ENCODE data around the gene SLC29A1.

SLC29A1 gene

DNA sequence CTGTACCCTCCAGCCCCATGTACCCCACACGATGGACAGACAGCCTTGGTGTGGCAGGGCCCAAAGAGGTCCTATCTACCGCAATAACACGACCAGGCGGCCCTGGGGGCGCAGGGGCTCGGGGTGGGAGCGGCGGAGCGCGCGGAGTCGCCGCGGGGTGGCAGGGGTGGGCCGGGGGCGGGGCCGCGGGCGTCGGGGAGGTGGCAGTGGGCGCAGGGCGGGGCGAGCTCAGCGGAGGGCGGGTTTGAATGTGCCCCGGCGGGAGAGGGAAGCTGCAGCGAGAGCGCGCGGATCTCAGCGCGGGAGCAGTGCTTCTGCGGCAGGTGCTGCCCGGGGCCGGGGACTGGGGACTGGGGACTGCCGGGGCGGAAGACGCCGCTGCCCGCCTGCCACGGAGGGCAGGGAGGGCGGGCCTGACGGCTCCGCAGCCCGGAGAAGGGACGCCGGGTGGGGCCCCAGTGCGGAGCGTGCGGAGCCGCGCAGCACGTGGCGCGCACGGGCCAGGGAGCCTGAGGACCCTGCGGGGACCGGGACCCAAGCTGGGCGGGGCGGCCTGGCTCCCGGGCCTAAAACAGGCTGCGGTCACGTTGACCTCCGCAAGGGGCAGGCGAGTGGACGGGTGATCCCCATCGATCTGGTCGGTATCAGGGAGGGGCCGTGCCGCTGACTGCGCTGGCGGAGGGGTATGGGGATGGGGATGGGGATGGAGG lies at the start of gene SLC29A1:
SLC29A1 (plus strand) TSS at position 277 of the 710 bp plus-strand sequence. CDS start 3,719 bp downstream, outside the sequence.
- DNase-seq (ENCODE audit: low read depth), result peak; percentile 93
- peak within 1 kb of the TSS; percentile 94 for H3K4me3 ChIP-seq (ENCODE audit: low read depth, low read length)
- TF ChIP-seq MYC (IDR thresholded peaks at IDR 0.05; ENCODE audit: low read depth, low read length) (peak; percentile 64), POLR2A (IDR thresholded peaks at IDR 0.05; ENCODE audit: extremely low read depth, insufficient read length) (peak; percentile 81)
- TF ChIP-seq, protein P1, sequence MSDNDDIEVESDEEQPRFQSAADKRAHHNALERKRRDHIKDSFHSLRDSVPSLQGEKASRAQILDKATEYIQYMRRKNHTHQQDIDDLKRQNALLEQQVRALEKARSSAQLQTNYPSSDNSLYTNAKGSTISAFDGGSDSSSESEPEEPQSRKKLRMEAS (IDR thresholded peaks at IDR 0.05; ENCODE audit: low read depth, low read length), result peak; percentile 90
- TF ChIP-seq, protein P2, sequence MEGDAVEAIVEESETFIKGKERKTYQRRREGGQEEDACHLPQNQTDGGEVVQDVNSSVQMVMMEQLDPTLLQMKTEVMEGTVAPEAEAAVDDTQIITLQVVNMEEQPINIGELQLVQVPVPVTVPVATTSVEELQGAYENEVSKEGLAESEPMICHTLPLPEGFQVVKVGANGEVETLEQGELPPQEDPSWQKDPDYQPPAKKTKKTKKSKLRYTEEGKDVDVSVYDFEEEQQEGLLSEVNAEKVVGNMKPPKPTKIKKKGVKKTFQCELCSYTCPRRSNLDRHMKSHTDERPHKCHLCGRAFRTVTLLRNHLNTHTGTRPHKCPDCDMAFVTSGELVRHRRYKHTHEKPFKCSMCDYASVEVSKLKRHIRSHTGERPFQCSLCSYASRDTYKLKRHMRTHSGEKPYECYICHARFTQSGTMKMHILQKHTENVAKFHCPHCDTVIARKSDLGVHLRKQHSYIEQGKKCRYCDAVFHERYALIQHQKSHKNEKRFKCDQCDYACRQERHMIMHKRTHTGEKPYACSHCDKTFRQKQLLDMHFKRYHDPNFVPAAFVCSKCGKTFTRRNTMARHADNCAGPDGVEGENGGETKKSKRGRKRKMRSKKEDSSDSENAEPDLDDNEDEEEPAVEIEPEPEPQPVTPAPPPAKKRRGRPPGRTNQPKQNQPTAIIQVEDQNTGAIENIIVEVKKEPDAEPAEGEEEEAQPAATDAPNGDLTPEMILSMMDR (IDR thresholded peaks at IDR 0.05; ENCODE audit: low read depth, low read length), result no peak

DNA sequence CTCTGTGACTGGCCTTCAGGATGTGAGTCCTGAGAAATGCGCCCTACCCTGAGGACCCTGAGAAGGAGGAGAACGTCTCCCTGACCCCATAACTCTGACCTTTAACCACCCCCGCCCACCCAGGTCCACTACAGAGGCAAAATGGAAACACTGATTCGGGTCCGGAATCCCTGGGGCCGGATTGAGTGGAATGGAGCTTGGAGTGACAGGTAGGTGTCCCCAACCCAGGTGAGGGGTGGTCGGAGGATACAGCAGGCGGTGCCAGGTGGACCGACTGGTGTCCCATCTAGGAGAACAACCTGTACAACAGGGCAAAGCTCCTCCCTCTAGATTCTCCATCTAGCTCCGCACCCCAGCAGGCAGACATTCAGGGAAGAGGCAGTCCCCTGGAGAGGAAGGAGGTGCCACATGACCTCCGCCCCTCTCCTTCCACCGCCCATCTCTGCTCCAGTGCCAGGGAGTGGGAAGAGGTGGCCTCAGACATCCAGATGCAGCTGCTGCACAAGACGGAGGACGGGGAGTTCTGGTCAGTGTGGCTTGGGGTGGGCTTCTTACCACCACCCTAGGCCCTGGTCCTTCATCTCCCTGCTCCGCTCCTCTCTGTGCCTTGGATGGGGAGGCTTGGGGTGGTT lies 47.1 kb upstream of the SLC29A1 start:
- TF ChIP-seq MYC (IDR thresholded peaks at IDR 0.05; ENCODE audit: low read depth, low read length) (no peak), POLR2A (IDR thresholded peaks at IDR 0.05; ENCODE audit: extremely low read depth, insufficient read length) (no peak)
- TF ChIP-seq, protein P1 (IDR thresholded peaks at IDR 0.05; ENCODE audit: low read depth, low read length), result no peak
- TF ChIP-seq, protein P2 (IDR thresholded peaks at IDR 0.05; ENCODE audit: low read depth, low read length), result no peak
- peak overlapping the region; percentile 38 for H3K4me3 ChIP-seq (ENCODE audit: low read depth, low read length)
- no peak for DNase-seq (ENCODE audit: low read depth)

DNA sequence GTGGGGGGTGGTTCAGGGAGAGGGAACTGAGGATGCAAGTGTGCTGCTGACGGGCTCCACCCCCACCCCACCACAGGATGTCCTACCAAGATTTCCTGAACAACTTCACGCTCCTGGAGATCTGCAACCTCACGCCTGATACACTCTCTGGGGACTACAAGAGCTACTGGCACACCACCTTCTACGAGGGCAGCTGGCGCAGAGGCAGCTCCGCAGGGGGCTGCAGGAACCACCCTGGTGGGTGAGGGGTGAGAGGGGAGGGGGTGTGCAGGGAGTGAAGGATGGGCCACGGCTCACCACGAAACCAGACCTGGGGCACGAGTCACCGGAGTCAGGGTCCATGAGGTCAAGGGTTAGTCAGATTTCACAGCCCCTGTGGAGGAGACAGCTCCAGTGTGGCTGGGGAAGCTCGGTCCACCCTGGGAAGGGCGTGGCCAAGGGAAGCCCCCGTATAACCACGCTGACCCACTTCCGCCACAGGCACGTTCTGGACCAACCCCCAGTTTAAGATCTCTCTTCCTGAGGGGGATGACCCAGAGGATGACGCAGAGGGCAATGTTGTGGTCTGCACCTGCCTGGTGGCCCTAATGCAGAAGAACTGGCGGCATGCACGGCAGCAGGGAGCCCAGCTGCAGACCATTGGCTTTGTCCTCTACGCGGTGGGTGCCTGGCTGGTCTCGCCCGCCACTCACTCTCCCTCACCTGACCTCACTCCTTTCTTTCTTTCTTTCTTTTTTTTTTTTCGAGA lies 46.5 kb upstream of the SLC29A1 start:
- peak overlapping the region; percentile 38 for H3K4me3 ChIP-seq (ENCODE audit: low read depth, low read length)
- peak; percentile 45 for TF ChIP-seq MYC (IDR thresholded peaks at IDR 0.05; ENCODE audit: low read depth, low read length)
- TF ChIP-seq, protein P1 (IDR thresholded peaks at IDR 0.05; ENCODE audit: low read depth, low read length), result peak; percentile 67; the same call in 1 of the 2 replicates
- TF ChIP-seq, protein P2 (IDR thresholded peaks at IDR 0.05; ENCODE audit: low read depth, low read length), result no peak
- peak; percentile 87 for DNase-seq (ENCODE audit: low read depth)

DNA sequence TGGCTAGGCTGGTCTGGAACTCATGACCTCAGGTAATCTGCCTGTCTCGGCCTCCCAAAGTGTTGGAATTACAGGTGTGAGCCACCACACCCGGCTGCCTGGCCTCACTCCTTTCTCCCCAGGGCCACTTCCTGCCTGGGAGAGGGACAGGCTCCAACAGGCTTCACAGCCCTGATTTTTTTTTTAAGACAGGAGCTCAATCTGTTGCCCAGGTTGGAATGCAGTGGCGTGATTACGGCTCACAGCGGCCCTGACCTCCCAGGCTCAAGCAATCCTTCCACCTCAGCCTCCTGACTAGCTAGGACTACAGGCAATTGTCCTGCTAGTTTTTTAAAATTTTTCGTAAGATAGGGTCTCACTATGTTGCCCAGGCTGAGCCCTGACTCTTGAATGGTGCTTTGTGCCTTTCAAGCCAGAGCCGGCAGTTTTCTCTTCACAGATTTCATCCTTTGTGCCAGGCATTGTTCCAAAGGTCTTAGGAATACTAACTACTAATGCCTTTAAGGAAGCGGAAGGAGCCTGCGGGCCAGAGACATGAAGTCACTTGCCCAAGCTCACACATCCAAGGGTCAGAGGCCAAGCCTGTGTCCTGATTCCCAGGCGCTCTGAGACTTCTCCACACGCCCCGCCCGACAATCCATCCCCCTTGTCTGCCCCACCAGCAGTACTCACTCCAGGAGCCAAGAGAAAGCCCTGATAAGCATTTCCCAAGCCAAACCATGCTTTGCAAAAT lies 45.5 kb upstream of the SLC29A1 start:
- no peak for DNase-seq (ENCODE audit: low read depth)
- H3K4me3 ChIP-seq (ENCODE audit: low read depth, low read length), result no peak overlapping the region
- TF ChIP-seq MYC (IDR thresholded peaks at IDR 0.05; ENCODE audit: low read depth, low read length) (no peak), POLR2A (IDR thresholded peaks at IDR 0.05; ENCODE audit: extremely low read depth, insufficient read length) (no peak)
- TF ChIP-seq, protein P2 (IDR thresholded peaks at IDR 0.05; ENCODE audit: low read depth, low read length), result no peak
- TF ChIP-seq, protein P1 (IDR thresholded peaks at IDR 0.05; ENCODE audit: low read depth, low read length), result no peak

DNA sequence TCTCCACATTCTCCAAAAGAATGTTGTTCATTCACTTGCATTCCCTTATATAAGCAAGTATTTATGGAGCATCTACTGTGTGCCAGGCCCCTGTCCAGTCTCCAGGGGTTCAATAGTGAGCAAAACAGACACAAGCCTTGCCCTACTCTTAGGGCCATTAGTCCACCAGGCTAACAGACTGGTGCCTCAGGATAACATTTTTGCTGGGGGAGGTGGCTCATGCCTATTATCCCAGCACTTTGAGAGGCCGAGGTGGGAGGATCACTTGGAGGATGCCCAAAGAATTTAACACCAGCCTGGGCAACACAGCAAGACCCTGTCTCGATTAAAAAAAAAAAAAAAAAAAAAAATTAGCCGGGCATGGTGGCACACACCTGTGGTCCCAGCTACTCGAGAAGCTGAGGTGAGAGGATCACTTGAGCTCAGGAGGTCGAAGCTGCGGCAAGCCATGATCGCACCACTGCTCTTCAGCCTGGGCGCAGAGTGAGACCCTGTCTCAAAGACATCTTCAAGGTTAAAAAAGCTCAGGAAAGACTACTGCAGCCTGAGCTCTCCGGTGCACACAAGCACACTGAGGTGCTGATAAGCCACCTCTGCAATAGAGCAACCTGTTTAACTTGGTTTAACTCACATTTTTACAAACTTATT lies 44.8 kb upstream of the SLC29A1 start:
- no peak for DNase-seq (ENCODE audit: low read depth)
- H3K4me3 ChIP-seq (ENCODE audit: low read depth, low read length), result no peak overlapping the region
- no peak for TF ChIP-seq MYC (IDR thresholded peaks at IDR 0.05; ENCODE audit: low read depth, low read length)
- no peak for TF ChIP-seq POLR2A (IDR thresholded peaks at IDR 0.05; ENCODE audit: extremely low read depth, insufficient read length)
- TF ChIP-seq, protein P2 (IDR thresholded peaks at IDR 0.05; ENCODE audit: low read depth, low read length), result no peak
- TF ChIP-seq, protein P1 (IDR thresholded peaks at IDR 0.05; ENCODE audit: low read depth, low read length), result no peak
